H9 (cell line): ENCODE measurements around the gene CTU2. TPM values are rescaled to one million over a fixed set of nuclear protein-coding genes. Genes with fewer than 3 reads are reported as not detected.

Experiments used
- DNase-seq: peaks from one replicate; pipeline ENCODE4 v3.0.0-alpha.2; 2017
- H2AFZ ChIP-seq: one replicate; pipeline ENCODE4 v1.6.1; 2013; ENCODE audit warnings: mild to moderate bottlenecking, low read length, control low read depth, moderate library complexity
- H2AK5ac ChIP-seq: 2 replicates; pipeline ENCODE4 v1.6.1; 2013; ENCODE audit warnings: low read length, control low read depth, mixed read lengths; ENCODE audit not compliant: insufficient read length
- H2BK120ac ChIP-seq: one replicate; pipeline ENCODE4 v1.6.1; 2013; ENCODE audit warnings: low read depth, mild to moderate bottlenecking, low read length, control low read depth, inconsistent platforms; ENCODE audit not compliant: poor library complexity, severe bottlenecking
- H2BK12ac ChIP-seq: 2 replicates; pipeline ENCODE4 v1.6.1; 2013; ENCODE audit warnings: low read length, control low read depth, mixed read lengths, low read depth; ENCODE audit not compliant: insufficient read length
- H2BK15ac ChIP-seq: 2 replicates; pipeline ENCODE4 v1.6.1; 2013; ENCODE audit warnings: low read depth, low read length, control low read depth
- H2BK20ac ChIP-seq: one replicate; pipeline ENCODE4 v1.6.1; 2013; ENCODE audit warnings: low read depth, mild to moderate bottlenecking, low read length, control low read depth, inconsistent platforms; ENCODE audit not compliant: poor library complexity, severe bottlenecking
- H2BK5ac ChIP-seq: 2 replicates; pipeline ENCODE4 v1.6.1; 2013; ENCODE audit warnings: low read length, control low read depth, mixed read lengths; ENCODE audit not compliant: insufficient read length
- H3K14ac ChIP-seq: 2 replicates; pipeline ENCODE4 v1.6.1; 2013; ENCODE audit warnings: low read length, control low read depth; ENCODE audit not compliant: insufficient read depth
- H3K18ac ChIP-seq: 2 replicates; pipeline ENCODE4 v1.6.1; 2013; ENCODE audit warnings: low read depth, mild to moderate bottlenecking, mixed read lengths, low read length, control low read depth; ENCODE audit not compliant: insufficient read length
- H3K23ac ChIP-seq: 2 replicates; pipeline ENCODE4 v1.6.1; 2013; ENCODE audit warnings: low read length, control low read depth, mixed read lengths, low read depth; ENCODE audit not compliant: insufficient read length
- H3K23me2 ChIP-seq: 2 replicates; pipeline ENCODE4 v1.6.1; 2013; ENCODE audit warnings: low read depth, mild to moderate bottlenecking, mixed read lengths, low read length, control low read depth; ENCODE audit not compliant: insufficient read length, poor library complexity, severe bottlenecking
- H3K27ac ChIP-seq: 2 replicates; pipeline ENCODE4 v1.5.1; 2013; ENCODE audit warnings: low read length, control low read depth, mixed read lengths, low read depth; ENCODE audit not compliant: insufficient read length
- H3K27me3 ChIP-seq: 2 replicates; pipeline ENCODE4 v1.6.1; 2013; ENCODE audit warnings: low read length, control low read depth, inconsistent platforms; ENCODE audit not compliant: insufficient read depth
- H3K4ac ChIP-seq: 2 replicates; pipeline ENCODE4 v1.6.1; 2013; ENCODE audit warnings: low read depth, mild to moderate bottlenecking, control low read depth, inconsistent platforms, low read length, moderate library complexity
- H3K4me1 ChIP-seq: 2 replicates; pipeline ENCODE4 v1.6.1; 2013; ENCODE audit warnings: low read length, control low read depth, inconsistent platforms; ENCODE audit not compliant: insufficient read depth
- H3K4me2 ChIP-seq: 2 replicates; pipeline ENCODE4 v1.6.1; 2013; ENCODE audit warnings: low read length, control low read depth, mixed read lengths; ENCODE audit not compliant: insufficient read length, insufficient read depth
- H3K56ac ChIP-seq: 2 replicates; pipeline ENCODE4 v1.6.1; 2013; ENCODE audit warnings: low read depth, mild to moderate bottlenecking, mixed read lengths, low read length, control low read depth; ENCODE audit not compliant: insufficient read length
- H3K79me1 ChIP-seq: 2 replicates; pipeline ENCODE4 v1.6.1; 2013; ENCODE audit warnings: low read depth, mild to moderate bottlenecking, moderate library complexity, low read length, control low read depth, inconsistent platforms; ENCODE audit not compliant: insufficient read depth, poor library complexity, severe bottlenecking
- H3K79me2 ChIP-seq: 2 replicates; pipeline ENCODE4 v1.6.1; 2013; ENCODE audit warnings: low read length, control low read depth, inconsistent platforms; ENCODE audit not compliant: insufficient read depth
- H3K9ac ChIP-seq: 2 replicates; pipeline ENCODE4 v1.6.1; 2013; ENCODE audit warnings: low read length, control low read depth, mixed read lengths; ENCODE audit not compliant: insufficient read length; ENCODE audit errors: extremely low read depth
- H3K9me3 ChIP-seq: one replicate; pipeline ENCODE4 v1.6.1; 2013; ENCODE audit warnings: low read depth, low read length, inconsistent platforms; ENCODE audit not compliant: control insufficient read depth
- H3T11ph ChIP-seq: one replicate; pipeline ENCODE4 v1.6.1; 2013; ENCODE audit warnings: mild to moderate bottlenecking, low read length, control low read depth, inconsistent platforms
- H4K20me1 ChIP-seq: one replicate; pipeline ENCODE4 v1.6.1; 2013; ENCODE audit not compliant: control insufficient read depth, insufficient read length, insufficient read depth
- H4K5ac ChIP-seq: 2 replicates; pipeline ENCODE4 v1.6.1; 2013; ENCODE audit warnings: low read depth, mild to moderate bottlenecking, mixed read lengths, low read length, control low read depth; ENCODE audit not compliant: insufficient read length
- H4K8ac ChIP-seq: replicated peaks from 2 replicates; pipeline ENCODE4 v1.6.1; 2013; ENCODE audit warnings: low read length, control low read depth, mixed read lengths, low read depth; ENCODE audit not compliant: insufficient read length
- H4K91ac ChIP-seq: 2 replicates; pipeline ENCODE4 v1.6.1; 2013; ENCODE audit warnings: low read depth, mild to moderate bottlenecking, moderate library complexity, mixed read lengths, low read length, control low read depth; ENCODE audit not compliant: insufficient read length
- H3K27ac Mint-ChIP-seq, 3 experiments: 2 replicates in 2 of 3; 3 replicates in 1 of 3; pipeline ENCODE4 v1.8.0; 2020 to 2021; ENCODE audit warnings: mixed read lengths in 3 of 3, mild to moderate bottlenecking in 1 of 3, moderate library complexity in 1 of 3
- H3K27me3 Mint-ChIP-seq: 2 replicates; pipeline ENCODE4 v1.8.0; 2021; ENCODE audit warnings: low read depth, mild to moderate bottlenecking, moderate library complexity, mixed read lengths
- H3K36me3 Mint-ChIP-seq, 3 experiments: 2 replicates in 2 of 3; 3 replicates in 1 of 3; pipeline ENCODE4 v1.8.0; 2020 to 2021; ENCODE audit warnings: low read depth in 3 of 3, mixed read lengths in 3 of 3; ENCODE audit not compliant: insufficient read depth in 1 of 3
- H3K4me1 Mint-ChIP-seq, 2 experiments: 2 replicates each; pipeline ENCODE4 v1.8.0; 2020; ENCODE audit warnings: mixed read lengths in 2 of 2
- H3K4me3 Mint-ChIP-seq, 2 experiments: 2 replicates in 1 of 2; 3 replicates in 1 of 2; pipeline ENCODE4 v1.8.0; 2020 to 2021; ENCODE audit warnings: mild to moderate bottlenecking in 2 of 2, mixed read lengths in 2 of 2, moderate library complexity in 1 of 2
- H3K9me3 Mint-ChIP-seq, 2 experiments: 2 replicates in 1 of 2; 3 replicates in 1 of 2; pipeline ENCODE4 v1.8.0; 2020; ENCODE audit warnings: mild to moderate bottlenecking in 2 of 2, mixed read lengths in 2 of 2, moderate library complexity in 1 of 2
- WGBS: extraction: QIAGEN DNeasy Blood & Tissue Kit; methylation state at CpG from one replicate; pipeline ENCODE4 v1.1.7; 2013; ENCODE audit warnings: missing lambda C conversion rate, low lambda C conversion rate, mixed read lengths; ENCODE audit not compliant: insufficient read length; ENCODE audit errors: extremely low coverage; 5-methylcytosine and 5-hydroxymethylcytosine counted together
- total RNA-seq: library from RNA; stranded (reverse); gene quantifications from 2 replicates; pipeline ENCODE4 v1.2.1, GENCODE V29; 2021
- TF ChIP-seq, protein P1 (sequence below): fragments of 200-600 bp; sonication (generic); conservative IDR thresholded peaks from 3 replicates; pipeline ENCODE4 v1.8.0; 2021; ENCODE audit warnings: antibody characterized with exemption, mild to moderate bottlenecking

The CTU2 gene
- total RNA-seq, 1 experiment from 2014 or later: 32.8 TPM

GRCh38 chr16:88744577-88745521 lies 38.5 kb downstream of the CTU2 start:
- H3K9me3 Mint-ChIP-seq: no peaks in the 10 kb centered on the region
- Histone ChIP-seq H3K4me2 (no peak overlapping the region), H2BK20ac (no peak overlapping the region), H3K23me2 (no peaks in the 10 kb centered on the region), H2AFZ (no peak overlapping the region), H2BK120ac (no peak overlapping the region), H3K27me3 (no peaks in the 10 kb centered on the region), H4K20me1 (no peaks in the 10 kb centered on the region), H4K5ac (no peak overlapping the region), H3K14ac (no peak overlapping the region; the same call in 1 of the 2 replicates), H3K4ac (no peak overlapping the region), H3K9me3 (no peaks in the 10 kb centered on the region), H3K9ac (no peak overlapping the region), H2BK15ac (no peak overlapping the region), H3K79me1 (no peaks in the 10 kb centered on the region), H3K79me2 (no peaks in the 10 kb centered on the region), H2AK5ac (no peak overlapping the region), H2BK12ac (no peak overlapping the region), H4K8ac (no peak overlapping the region), H3K56ac (no peak overlapping the region), H4K91ac (no peak overlapping the region), H3K23ac (no peak overlapping the region), H3T11ph (no peak overlapping the region), H2BK5ac (no peak overlapping the region), H3K4me1 (no peaks in the 10 kb centered on the region), H3K27ac (no peak overlapping the region), H3K18ac (no peak overlapping the region)
- H3K4me3 Mint-ChIP-seq: no peak overlapping the region
- no peaks in the 10 kb centered on the region for H3K27me3 Mint-ChIP-seq
- WGBS: no CpG with 5 or more reads among the region's 39 CpGs
- peak; percentile 42 for DNase-seq
- TF ChIP-seq, protein P1, sequence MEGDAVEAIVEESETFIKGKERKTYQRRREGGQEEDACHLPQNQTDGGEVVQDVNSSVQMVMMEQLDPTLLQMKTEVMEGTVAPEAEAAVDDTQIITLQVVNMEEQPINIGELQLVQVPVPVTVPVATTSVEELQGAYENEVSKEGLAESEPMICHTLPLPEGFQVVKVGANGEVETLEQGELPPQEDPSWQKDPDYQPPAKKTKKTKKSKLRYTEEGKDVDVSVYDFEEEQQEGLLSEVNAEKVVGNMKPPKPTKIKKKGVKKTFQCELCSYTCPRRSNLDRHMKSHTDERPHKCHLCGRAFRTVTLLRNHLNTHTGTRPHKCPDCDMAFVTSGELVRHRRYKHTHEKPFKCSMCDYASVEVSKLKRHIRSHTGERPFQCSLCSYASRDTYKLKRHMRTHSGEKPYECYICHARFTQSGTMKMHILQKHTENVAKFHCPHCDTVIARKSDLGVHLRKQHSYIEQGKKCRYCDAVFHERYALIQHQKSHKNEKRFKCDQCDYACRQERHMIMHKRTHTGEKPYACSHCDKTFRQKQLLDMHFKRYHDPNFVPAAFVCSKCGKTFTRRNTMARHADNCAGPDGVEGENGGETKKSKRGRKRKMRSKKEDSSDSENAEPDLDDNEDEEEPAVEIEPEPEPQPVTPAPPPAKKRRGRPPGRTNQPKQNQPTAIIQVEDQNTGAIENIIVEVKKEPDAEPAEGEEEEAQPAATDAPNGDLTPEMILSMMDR: no peak
- no peaks in the 10 kb centered on the region; a peak in 1 of 7 replicates for H3K36me3 Mint-ChIP-seq
- H3K27ac Mint-ChIP-seq: no peak overlapping the region
- peaks cover 0 to 20% of the 10 kb centered on the region in 2 experiments; a peak in 2 of 4 replicates for H3K4me1 Mint-ChIP-seq
